A549 (cell line): Measurements from ENCODE around the gene CPAMD8.

Experiments used
- BCL3 ChIP-seq: fragments of >200 bp; sonication (Bioruptor Twin); formaldehyde crosslinking; IDR thresholded peaks from 3 replicates; pipeline ENCODE4 v1.6.1; 2016
- CHD4 ChIP-seq: fragments of 200-600 bp; sonication (generic); IDR thresholded peaks from 2 replicates; pipeline ENCODE4 v1.6.1; 2016; ENCODE audit warnings: antibody characterized with exemption, mild to moderate bottlenecking, borderline replicate concordance
- CTCF ChIP-seq: fragments of >200 bp; sonication (Bioruptor Twin); formaldehyde crosslinking; IDR thresholded peaks from 3 replicates; pipeline ENCODE4 v1.5.1; 2016
- E2F6 ChIP-seq: IDR thresholded peaks from 2 replicates; pipeline ENCODE4 v1.6.1; 2012; ENCODE audit warnings: low read depth, borderline replicate concordance
- HMGXB4 ChIP-seq: fragments of 250-450 bp; sonication (Bioruptor Pico); IDR thresholded peaks from 2 replicates; pipeline ENCODE4 v1.5.0; 2021; ENCODE audit warnings: mild to moderate bottlenecking, moderate library complexity, borderline replicate concordance
- KDM5A ChIP-seq: fragments of 200-600 bp; sonication (generic); IDR thresholded peaks from 2 replicates; pipeline ENCODE4 v1.6.1; 2016; ENCODE audit warnings: antibody characterized with exemption, mild to moderate bottlenecking
- MAFK ChIP-seq: fragments of 450-650 bp; IDR thresholded peaks from 2 replicates; pipeline ENCODE4 v1.6.1; 2014; ENCODE audit not compliant: partially characterized antibody
- PHF8 ChIP-seq: fragments of 200-600 bp; sonication (generic); IDR thresholded peaks from 2 replicates; pipeline ENCODE4 v1.6.1; 2016; ENCODE audit warnings: low read depth, mild to moderate bottlenecking, antibody characterized with exemption, moderate library complexity, borderline replicate concordance
- POLR2A ChIP-seq: IDR thresholded peaks from 2 replicates; pipeline ENCODE4 v1.6.1; 2012; ENCODE audit warnings: mild to moderate bottlenecking, low read length
- RFX5 ChIP-seq: fragments of 450-650 bp; IDR thresholded peaks from 2 replicates; pipeline ENCODE4 v1.7.1; 2014; ENCODE audit warnings: antibody characterized with exemption, mild to moderate bottlenecking, moderate library complexity

GRCh38 chr19:16931306-16931705, 95.3 kb downstream of the CPAMD8 start:
- no peak for TF ChIP-seq POLR2A
- no peak for TF ChIP-seq RFX5
- no peak for TF ChIP-seq CTCF
- TF ChIP-seq BCL3, result no peak
- no peak for TF ChIP-seq HMGXB4
- TF ChIP-seq CHD4, result no peak
- no peak for TF ChIP-seq KDM5A
- TF ChIP-seq PHF8, result no peak
- TF ChIP-seq MAFK, result no peak
- no peak for TF ChIP-seq E2F6
